B cell (primary cell): Measurements from ENCODE around the gene MAP4K2. TPM values are rescaled to one million over a fixed set of nuclear protein-coding genes. Genes with fewer than 3 reads are reported as not detected.

Experiments used
- ATAC-seq: fragments of 200-7000 bp; cut with Tn5 transposase; one replicate; pipeline ENCODE4 v1.10.0; 2021; ENCODE audit warnings: low read depth, mild to moderate bottlenecking, moderate number of reproducible peaks, moderate library complexity
- CTCF ChIA-PET: fragments of 350-600 bp; sonication (Branson Sonifier 250); formaldehyde crosslinking; loops from one replicate; lab custom pipeline; 2021; ENCODE audit warnings: antibody characterized with exemption, inconsistent platforms; lab: Charles Lee
- POLR2A ChIA-PET: fragments of 350-600 bp; sonication (Branson Sonifier 250); formaldehyde crosslinking; loops from one replicate; lab custom pipeline; 2021; ENCODE audit warnings: antibody characterized with exemption; lab: Charles Lee
- DNase-seq: peaks from one replicate; pipeline ENCODE4 v3.0.0; 2013
- H2AFZ ChIP-seq: 2 replicates; pipeline ENCODE4 v1.6.1; 2012; ENCODE audit warnings: mild to moderate bottlenecking, low read depth, low read length; ENCODE audit not compliant: insufficient read depth, poor library complexity, severe bottlenecking
- H3K27ac ChIP-seq, 2 donors: 1 replicate in 1 of 2; 2 replicates in 1 of 2; pipeline ENCODE4 v1.5.1; 2012 to 2013; ENCODE audit warnings: low read length in 2 of 2, mild to moderate bottlenecking in 2 of 2, moderate library complexity in 1 of 2
- H3K27me3 ChIP-seq, 4 experiments: fragments of 200-600 bp in 1 of 4; sonication (generic) in 1 of 4; replicated peaks in 1 of 4; 1 replicate in 2 of 4; 2 replicates in 2 of 4; pipeline versions ENCODE4 v1.6.1 to v1.7.0; 2013 to 2016; ENCODE audit warnings: low read length in 3 of 4, mild to moderate bottlenecking in 2 of 4, mixed read lengths in 1 of 4, moderate library complexity in 1 of 4; ENCODE audit not compliant: insufficient read depth in 4 of 4, control insufficient read depth in 3 of 4; ENCODE audit errors: control extremely low read depth in 1 of 4
- H3K36me3 ChIP-seq, 2 experiments: replicated peaks in 1 of 2; 1 replicate in 1 of 2; 2 replicates in 1 of 2; pipeline versions ENCODE4 v1.6.1 to v1.7.1; 2013; ENCODE audit warnings: low read length in 1 of 2; ENCODE audit not compliant: insufficient read depth in 2 of 2, control insufficient read depth in 1 of 2; ENCODE audit errors: control extremely low read depth in 1 of 2, extremely low read depth in 1 of 2
- H3K4me1 ChIP-seq, 2 donors: fragments of 200-600 bp in 1 of 2; sonication (generic) in 1 of 2; 1 replicate in 1 of 2; 2 replicates in 1 of 2; pipeline versions ENCODE4 v1.5.1 to v1.6.1; 2013 to 2017; ENCODE audit warnings: low read length in 2 of 2; ENCODE audit not compliant: control insufficient read depth in 2 of 2, insufficient read depth in 2 of 2
- H3K4me2 ChIP-seq: replicated peaks from 2 replicates; pipeline ENCODE3; 2012; ENCODE audit warnings: mild to moderate bottlenecking, low read depth, low read length; ENCODE audit not compliant: poor library complexity, severe bottlenecking
- H3K4me3 ChIP-seq, 5 experiments: fragments of 200-600 bp in 1 of 5; sonication (generic) in 1 of 5; 1 replicate in 3 of 5; 2 replicates in 2 of 5; pipeline versions ENCODE4 v1.5.1 to v1.7.0; 2011 to 2016; ENCODE audit warnings: low read length in 4 of 5, mild to moderate bottlenecking in 4 of 5, low read depth in 2 of 5, control low read depth in 1 of 5, moderate library complexity in 1 of 5; ENCODE audit not compliant: insufficient read depth in 1 of 5; ENCODE audit errors: control extremely low read depth in 1 of 5, extremely low read depth in 1 of 5
- H3K79me2 ChIP-seq: fragments of 200-600 bp; sonication (generic); one replicate; pipeline ENCODE4 v1.6.0; 2016; ENCODE audit warnings: low read length; ENCODE audit not compliant: control insufficient read depth, insufficient read depth
- H3K9ac ChIP-seq: fragments of 200-600 bp; sonication (generic); 2 replicates; pipeline ENCODE4 v1.6.1; 2017; ENCODE audit warnings: mild to moderate bottlenecking, low read length, moderate library complexity
- H3K9me3 ChIP-seq, 3 donors: one replicate each; pipeline versions ENCODE4 v1.6.1 to v1.7.1; 2013; ENCODE audit warnings: low read length in 2 of 3; ENCODE audit not compliant: control insufficient read depth in 2 of 3, insufficient read depth in 1 of 3; ENCODE audit errors: control extremely low read depth in 1 of 3
- H4K20me1 ChIP-seq: 2 replicates; pipeline ENCODE4 v1.6.0; 2012; ENCODE audit warnings: mild to moderate bottlenecking, low read length; ENCODE audit not compliant: insufficient read depth, control insufficient read depth, poor library complexity, severe bottlenecking
- H3K27ac Mint-ChIP-seq: one replicate; pipeline ENCODE4 v1.8.0; 2021; ENCODE audit warnings: mixed read lengths
- H3K27me3 Mint-ChIP-seq: one replicate; pipeline ENCODE4 v1.8.0; 2021; ENCODE audit warnings: mixed read lengths
- H3K4me1 Mint-ChIP-seq: one replicate; pipeline ENCODE4 v1.8.0; 2021; ENCODE audit warnings: mixed read lengths
- H3K4me3 Mint-ChIP-seq: one replicate; pipeline ENCODE4 v1.8.0; 2021; ENCODE audit warnings: mixed read lengths
- H3K9me3 Mint-ChIP-seq: one replicate; pipeline ENCODE4 v1.8.0; 2022; ENCODE audit warnings: mixed read lengths; ENCODE audit not compliant: insufficient read depth
- EZH2 ChIP-seq: IDR thresholded peaks from 2 replicates; pipeline ENCODE4 v1.6.1; 2012; ENCODE audit warnings: borderline replicate concordance, low read depth, mild to moderate bottlenecking, moderate library complexity, low read length; ENCODE audit not compliant: insufficient read depth, poor library complexity, severe bottlenecking
- WGBS: methylation state at CpG from one replicate; pipeline ENCODE4 v1.1.5; 2013; ENCODE audit warnings: missing lambda C conversion rate; ENCODE audit not compliant: insufficient coverage; 5-methylcytosine and 5-hydroxymethylcytosine counted together
- intact Hi-C: fragments of 100-400 bp; cut with micrococcal nuclease; formaldehyde crosslinking; loops from one replicate; pipeline ENCODE4 v1.10.0; 2022
- polyA plus RNA-seq: library from polyadenylated mRNA; depleted of rRNA; stranded (reverse); fragments of >200 nt; gene quantifications from 2 replicates; pipeline ENCODE4 v1.2.3, GENCODE V29; 2012
- total RNA-seq, 2 donors: library from RNA; stranded (reverse); fragments of 120-200 nt in 1 of 2; gene quantifications; 1 replicate in 1 of 2; 2 replicates in 1 of 2; pipeline versions ENCODE4 v1.2.3 to v1.2.4, GENCODE V29; 2013 to 2022
- TF ChIP-seq, protein P1 (sequence below): fragments of 200-600 bp; IDR thresholded peaks from one replicate; pipeline ENCODE4 v1.8.0; 2022; ENCODE audit warnings: antibody characterized with exemption, mild to moderate bottlenecking

MAP4K2 gene
- total and polyA plus RNA-seq, 2 donors (not counting 1 experiment from before 2014, with no cell fraction given): 118 to 163 TPM

DNA sequence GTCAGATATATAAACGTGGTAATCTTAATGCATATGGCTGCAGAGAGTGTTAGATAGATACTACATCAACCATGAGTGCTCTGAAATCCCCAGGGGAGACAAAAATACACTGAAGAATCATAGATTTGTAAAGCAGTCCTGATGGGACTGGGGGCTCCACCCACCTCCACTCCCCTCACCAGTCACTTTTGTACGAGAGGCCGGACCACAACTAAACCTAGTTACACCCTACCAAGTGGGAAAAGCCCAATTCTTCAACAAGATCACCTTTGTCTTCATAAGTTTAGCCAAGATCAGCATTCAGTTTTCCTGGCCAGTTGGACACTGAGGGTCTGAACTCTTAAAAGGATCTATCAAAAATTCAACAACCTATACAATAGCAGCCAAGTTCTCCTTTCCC is 26.1 kb downstream of the MAP4K2 start:
- Mint-ChIP-seq H3K9me3 (no peaks in the 10 kb centered on the region), H3K4me3 (peak overlapping the region; percentile 95), H3K4me1 (peaks cover 80% of the 10 kb centered on the region), H3K27me3 (no peaks in the 10 kb centered on the region), H3K27ac (peak overlapping the region; percentile 91)
- DNase-seq (no peak), ATAC-seq (no peak)
- Histone ChIP-seq H3K9ac (peak overlapping the region; percentile 83), H3K4me2 (peak overlapping the region; percentile 76), H3K36me3 (peaks cover 3 to 55% of the 10 kb centered on the region in 2 experiments), H3K27ac (peak overlapping the region; percentile 39 to 64), H4K20me1 (peaks cover 47% of the 10 kb centered on the region), H3K9me3 (no peaks in the 10 kb centered on the region), H3K79me2 (peaks cover 56% of the 10 kb centered on the region), H3K4me1 (peaks cover 63 to 71% of the 10 kb centered on the region in 2 donors), H3K4me3 (peak overlapping the region; percentile 65 to 92 (median 82)), H2AFZ (no peak overlapping the region), H3K27me3 (no peaks in the 10 kb centered on the region)
- ChIA-PET POLR2A (interaction anchor here (1.3 to 6.9 kb wide), 4 partner anchors 9 to 33 kb away, joined by 4 to 149 read pairs (median 30); partner anchors contain the start of genes MAP4K2 and RASGRP2), CTCF (interaction anchor here (0.9 to 5.9 kb wide), 9 partner anchors 8 to 93 kb away, joined by 3 to 74 read pairs (median 5); partner anchors contain the start of genes MEN1 and RASGRP2)
- WGBS: 20% methylated on average over 2 of the region's 3 CpGs
- intact Hi-C loops: loop anchor here (2.0 to 5.0 kb wide), 3 partner anchors 14 to 340 kb away; partner anchors contain the start of genes ARL2 and ZNHIT2
- TF ChIP-seq EZH2: no peak
- TF ChIP-seq, protein P1, sequence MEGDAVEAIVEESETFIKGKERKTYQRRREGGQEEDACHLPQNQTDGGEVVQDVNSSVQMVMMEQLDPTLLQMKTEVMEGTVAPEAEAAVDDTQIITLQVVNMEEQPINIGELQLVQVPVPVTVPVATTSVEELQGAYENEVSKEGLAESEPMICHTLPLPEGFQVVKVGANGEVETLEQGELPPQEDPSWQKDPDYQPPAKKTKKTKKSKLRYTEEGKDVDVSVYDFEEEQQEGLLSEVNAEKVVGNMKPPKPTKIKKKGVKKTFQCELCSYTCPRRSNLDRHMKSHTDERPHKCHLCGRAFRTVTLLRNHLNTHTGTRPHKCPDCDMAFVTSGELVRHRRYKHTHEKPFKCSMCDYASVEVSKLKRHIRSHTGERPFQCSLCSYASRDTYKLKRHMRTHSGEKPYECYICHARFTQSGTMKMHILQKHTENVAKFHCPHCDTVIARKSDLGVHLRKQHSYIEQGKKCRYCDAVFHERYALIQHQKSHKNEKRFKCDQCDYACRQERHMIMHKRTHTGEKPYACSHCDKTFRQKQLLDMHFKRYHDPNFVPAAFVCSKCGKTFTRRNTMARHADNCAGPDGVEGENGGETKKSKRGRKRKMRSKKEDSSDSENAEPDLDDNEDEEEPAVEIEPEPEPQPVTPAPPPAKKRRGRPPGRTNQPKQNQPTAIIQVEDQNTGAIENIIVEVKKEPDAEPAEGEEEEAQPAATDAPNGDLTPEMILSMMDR: no peak

DNA sequence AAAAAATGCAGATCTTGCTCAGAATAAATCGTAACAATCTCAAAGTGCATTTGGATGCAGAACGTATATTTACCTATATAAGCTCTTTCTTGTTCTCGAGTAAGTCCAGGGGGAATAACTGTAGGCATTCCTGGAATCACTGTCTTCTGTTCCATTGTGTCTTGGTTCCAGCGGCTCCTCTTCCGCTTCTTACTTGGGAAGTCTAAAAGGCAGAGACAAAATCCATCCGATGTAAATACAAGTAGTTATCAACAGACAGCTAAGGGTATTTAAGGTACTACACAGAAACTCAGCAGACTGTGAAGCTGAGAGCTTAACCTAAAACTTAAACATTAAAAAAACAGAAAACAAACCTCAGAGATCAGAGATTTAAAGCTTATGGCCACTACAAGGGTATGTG is 26.6 kb downstream of the MAP4K2 start:
- Histone ChIP-seq H3K36me3 (peaks cover 4 to 59% of the 10 kb centered on the region in 2 experiments), H3K9me3 (no peaks in the 10 kb centered on the region), H3K4me1 (peaks cover 66 to 71% of the 10 kb centered on the region in 2 donors), H4K20me1 (peaks cover 52% of the 10 kb centered on the region), H3K4me2 (peak overlapping the region; percentile 76), H3K27me3 (no peaks in the 10 kb centered on the region), H3K27ac (peak overlapping the region; percentile 39 to 64), H3K9ac (peak overlapping the region; percentile 83), H3K4me3 (peak overlapping the region; percentile 65 to 92 (median 82)), H3K79me2 (peaks cover 56% of the 10 kb centered on the region), H2AFZ (no peak overlapping the region)
- Mint-ChIP-seq H3K27me3 (no peaks in the 10 kb centered on the region), H3K9me3 (no peaks in the 10 kb centered on the region), H3K4me1 (peaks cover 83% of the 10 kb centered on the region), H3K27ac (peak overlapping the region; percentile 91), H3K4me3 (peak overlapping the region; percentile 95)
- intact Hi-C loops: loop anchor here (2.0 to 5.0 kb wide), 3 partner anchors 14 to 341 kb away; partner anchors contain the start of genes ARL2 and ZNHIT2
- ATAC-seq: no peak
- WGBS: no CpG with 5 or more reads among the region's 6 CpGs
- ChIA-PET POLR2A (interaction anchor here (0.7 to 6.9 kb wide), 4 partner anchors 9 to 33 kb away, joined by 4 to 149 read pairs (median 26); partner anchors contain the start of gene RASGRP2), CTCF (interaction anchor here (0.9 to 5.9 kb wide), 10 partner anchors 8 to 93 kb away, joined by 3 to 74 read pairs (median 4); partner anchors contain the start of genes MEN1 and RASGRP2)
- DNase-seq: no peak
- TF ChIP-seq, protein P1: no peak
- no peak for TF ChIP-seq EZH2
